GM12892 (cell line): Measurements from ENCODE around the gene CACNA1E.

ENCODE experiments used
- DNase-seq: peaks from one replicate; pipeline ENCODE4 v3.0.0; 2011; ENCODE audit not compliant: insufficient read length
- FAIRE-seq: peaks from 2 replicates; lab custom pipeline; 2011; peaks lifted over from hg19 to GRCh38; lab: Jason Lieb, UNC
- POLR2A ChIP-seq: IDR thresholded peaks from 2 replicates; pipeline ENCODE4 v1.6.1; 2011; ENCODE audit warnings: low read depth, low read length, control low read depth
- POLR2AphosphoS5 ChIP-seq: IDR thresholded peaks from 2 replicates; pipeline ENCODE4 v1.6.1; 2011; ENCODE audit warnings: low read depth, low read length, control low read depth
- TAF1 ChIP-seq: IDR thresholded peaks from 2 replicates; pipeline ENCODE4 v1.6.1; 2011; ENCODE audit warnings: low read depth, mild to moderate bottlenecking, control low read depth, low read length, borderline replicate concordance

CACNA1E gene

DNA sequence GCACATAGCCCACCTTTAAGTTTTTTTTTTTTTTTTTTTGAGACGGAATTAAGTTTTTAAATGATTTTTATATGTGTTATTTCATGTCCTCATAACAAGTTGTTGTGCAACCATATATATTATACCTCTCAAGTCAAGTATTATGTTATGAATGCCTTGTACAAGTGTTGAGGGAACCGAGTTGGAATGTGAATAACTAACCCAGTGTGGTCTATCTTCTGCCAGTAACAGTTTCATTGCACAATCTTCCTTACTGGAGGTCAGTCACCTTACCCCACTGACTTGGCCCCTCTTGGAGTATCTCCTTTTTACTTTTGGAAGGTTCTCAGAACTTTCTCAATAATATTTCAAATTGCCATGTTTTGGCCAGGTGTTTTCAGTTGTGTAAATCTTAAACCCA, 201.9 kb downstream of the CACNA1E start:
- no peak for DNase-seq
- no peak for TF ChIP-seq TAF1
- no peak for TF ChIP-seq POLR2A
- TF ChIP-seq POLR2AphosphoS5: no peak
- FAIRE-seq: no peak

DNA sequence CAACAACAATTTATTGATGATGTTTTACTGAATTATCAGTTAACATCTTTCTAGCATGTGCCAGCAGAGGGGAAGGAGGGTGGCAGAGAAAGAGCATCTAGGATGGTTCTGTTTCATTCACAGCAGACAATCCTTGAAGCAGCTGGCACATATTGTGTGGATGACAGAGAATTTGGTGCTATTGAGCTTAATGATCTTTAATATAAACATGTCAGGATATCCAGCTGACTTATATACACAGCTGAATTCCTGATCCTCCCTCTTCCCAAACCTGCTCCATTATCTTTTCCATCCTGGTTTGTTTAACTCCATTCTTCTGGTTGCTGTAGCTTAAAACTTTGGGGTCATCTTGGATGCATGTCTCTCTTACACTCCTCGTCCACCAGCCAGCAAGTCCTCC, 218.6 kb downstream of the CACNA1E start:
- no peak for TF ChIP-seq POLR2AphosphoS5
- no peak for TF ChIP-seq POLR2A
- TF ChIP-seq TAF1: no peak
- no peak for FAIRE-seq
- no peak for DNase-seq

- FAIRE-seq (no peak), DNase-seq (no peak)
- TF ChIP-seq POLR2A: no peak
- TF ChIP-seq POLR2AphosphoS5: no peak
- TF ChIP-seq TAF1: no peak
Observed at GRCh38 chr1:181704546-181704945, 221.2 kb downstream of the CACNA1E start.

DNA sequence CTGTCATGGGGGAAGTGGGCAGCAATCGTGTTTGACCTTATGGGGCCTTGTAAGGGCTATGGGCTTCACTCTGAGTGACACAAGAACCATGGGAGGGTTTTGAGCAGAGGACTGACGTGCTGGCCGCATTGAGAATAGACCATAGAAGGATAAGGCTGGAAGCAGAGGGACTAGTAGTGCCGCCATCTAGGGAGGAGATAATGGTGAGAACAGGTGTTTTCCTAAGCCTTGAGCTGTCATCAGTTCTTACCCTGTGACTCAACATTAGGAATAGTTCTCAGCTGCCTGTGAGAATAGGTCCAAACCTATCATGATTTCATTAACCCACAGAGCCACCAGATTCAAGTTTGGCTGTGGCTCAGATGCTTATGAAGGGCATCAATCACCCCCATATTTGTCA, 228.5 kb downstream of the CACNA1E start:
- FAIRE-seq: no peak

DNA sequence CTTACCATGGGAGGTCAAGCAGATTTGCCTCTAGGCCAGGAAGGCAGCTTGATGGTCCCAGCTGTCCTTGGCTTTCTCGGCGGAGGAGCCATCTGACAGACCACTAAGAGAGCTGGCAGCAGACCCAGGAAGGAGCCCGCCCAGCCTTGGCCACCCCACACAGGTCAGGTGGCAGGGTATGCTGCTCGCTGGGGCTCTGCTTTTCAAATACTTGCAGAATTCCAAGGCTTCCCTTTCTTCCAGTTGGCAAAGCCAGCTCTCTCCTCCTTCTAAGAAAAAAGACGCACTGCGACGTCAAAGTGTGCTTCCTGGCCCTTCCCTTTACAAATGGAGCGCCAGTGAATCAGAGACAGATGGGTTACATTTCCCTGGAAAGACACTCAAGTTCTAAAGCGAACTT, 229.4 kb downstream of the CACNA1E start:
- DNase-seq (no peak), FAIRE-seq (no peak)
- TF ChIP-seq POLR2AphosphoS5: no peak

More for the DNA sequence above, 228.5 kb downstream of the CACNA1E start:
- DNase-seq: no peak
- TF ChIP-seq POLR2AphosphoS5 (no peak), POLR2A (no peak), TAF1 (no peak)

GRCh38 chr1:181714428-181714827, 231.1 kb downstream of the CACNA1E start:
- FAIRE-seq: no peak
- no peak for TF ChIP-seq POLR2AphosphoS5
- no peak for TF ChIP-seq TAF1
- DNase-seq: no peak

DNA sequence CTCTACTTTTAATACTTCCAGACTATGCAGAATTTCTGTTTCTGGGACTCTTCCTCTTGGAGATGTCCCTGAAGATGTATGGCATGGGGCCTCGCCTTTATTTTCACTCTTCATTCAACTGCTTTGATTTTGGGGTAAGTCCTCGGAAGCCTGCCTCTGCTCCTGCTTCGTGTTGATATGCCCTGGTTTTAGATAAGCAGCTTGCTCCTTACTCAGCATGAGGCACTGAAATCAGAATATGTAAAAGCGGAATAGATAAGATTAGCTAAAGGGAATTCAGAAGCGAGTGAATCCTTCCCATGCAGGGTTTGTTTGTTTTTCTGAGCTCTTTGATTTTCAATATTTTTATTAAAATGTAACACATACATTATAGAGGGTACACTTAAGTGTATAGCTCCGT, 234.7 kb downstream of the CACNA1E start:
- TF ChIP-seq POLR2A: no peak
- TF ChIP-seq POLR2AphosphoS5: no peak
- no peak for TF ChIP-seq TAF1
- DNase-seq: no peak
- FAIRE-seq: no peak

- TF ChIP-seq POLR2A: no peak
- TF ChIP-seq TAF1: no peak
- no peak for DNase-seq
- FAIRE-seq: no peak
Observed at GRCh38 chr1:181726320-181727012, 243.1 kb downstream of the CACNA1E start.

- TF ChIP-seq POLR2A (no peak), TAF1 (no peak), POLR2AphosphoS5 (no peak)
- FAIRE-seq (no peak), DNase-seq (no peak)
Observed at GRCh38 chr1:181730606-181731005, 247.3 kb downstream of the CACNA1E start.

DNA sequence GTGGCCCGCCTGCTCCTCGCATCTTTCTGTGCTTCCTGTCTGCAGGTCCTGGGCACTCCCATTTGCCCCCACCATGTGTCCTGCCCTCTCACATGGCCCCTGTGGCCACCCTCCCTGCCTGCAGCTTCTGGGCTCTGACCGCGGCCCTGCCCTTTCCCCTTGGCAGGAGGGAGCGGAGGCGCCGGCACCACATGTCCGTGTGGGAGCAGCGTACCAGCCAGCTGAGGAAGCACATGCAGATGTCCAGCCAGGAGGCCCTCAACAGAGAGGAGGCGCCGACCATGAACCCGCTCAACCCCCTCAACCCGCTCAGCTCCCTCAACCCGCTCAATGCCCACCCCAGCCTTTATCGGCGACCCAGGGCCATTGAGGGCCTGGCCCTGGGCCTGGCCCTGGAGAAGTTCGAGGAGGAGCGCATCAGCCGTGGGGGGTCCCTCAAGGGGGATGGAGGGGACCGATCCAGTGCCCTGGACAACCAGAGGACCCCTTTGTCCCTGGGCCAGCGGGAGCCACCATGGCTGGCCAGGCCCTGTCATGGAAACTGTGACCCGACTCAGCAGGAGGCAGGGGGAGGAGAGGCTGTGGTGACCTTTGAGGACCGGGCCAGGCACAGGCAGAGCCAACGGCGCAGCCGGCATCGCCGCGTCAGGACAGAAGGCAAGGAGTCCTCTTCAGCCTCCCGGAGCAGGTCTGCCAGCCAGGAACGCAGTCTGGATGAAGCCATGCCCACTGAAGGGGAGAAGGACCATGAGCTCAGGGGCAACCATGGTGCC, 249.1 kb downstream of the CACNA1E start:
- no peak for DNase-seq
- FAIRE-seq: no peak
- TF ChIP-seq TAF1 (no peak), POLR2AphosphoS5 (no peak), POLR2A (no peak)

- TF ChIP-seq POLR2AphosphoS5 (no peak), POLR2A (no peak), TAF1 (no peak)
- DNase-seq (no peak), FAIRE-seq (no peak)
Observed at GRCh38 chr1:181733486-181733885, 250.2 kb downstream of the CACNA1E start.

GRCh38 chr1:181737056-181737455, 253.7 kb downstream of the CACNA1E start:
- TF ChIP-seq POLR2A: no peak
- no peak for TF ChIP-seq POLR2AphosphoS5
- TF ChIP-seq TAF1: no peak
- DNase-seq (no peak), FAIRE-seq (no peak)
